ENCODE measurements around the gene LYPD6.

Gene LYPD6

DNA sequence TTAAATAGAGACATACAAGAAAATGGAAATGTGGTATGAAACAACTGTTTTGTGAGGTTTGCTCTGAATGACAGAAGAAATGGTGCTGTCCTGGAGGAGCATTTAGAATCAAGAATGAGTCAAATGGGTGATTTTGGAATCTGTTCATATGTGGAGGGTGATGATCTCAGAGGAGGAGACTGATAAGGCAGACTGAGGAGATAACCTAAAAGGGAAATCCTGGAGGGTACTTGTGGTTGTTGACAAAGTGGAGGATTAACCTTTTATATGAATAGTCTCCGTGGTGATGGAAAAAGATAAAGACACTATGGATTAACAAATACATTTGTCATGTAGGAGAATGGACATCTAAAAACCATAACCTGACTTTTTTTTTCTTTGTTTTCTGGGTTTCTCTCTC, 183.1 kb downstream of the LYPD6 start:
- no peak for DNase-seq (ENCODE audit: low spot score)

Data from GM03348 (cell line).